HCT116 (cell line): Measurements from ENCODE around the gene CEP55. TPM values are rescaled to one million over a fixed set of nuclear protein-coding genes. Genes with fewer than 3 reads are reported as not detected.

Experiments used
- ATAC-seq: fragments of 200-7000 bp; cut with Tn5 transposase; 2 replicates; pipeline ENCODE4 v1.9.1; 2020; ENCODE audit warnings: mild to moderate bottlenecking, moderate library complexity
- BruUV-seq: library from RNA; stranded (reverse); fragments of 400-500 nt; replicated peaks from 2 replicates; lab custom pipeline; 2021; lab: Mats Ljungman, UMichigan
- CTCF ChIA-PET: fragments of 300-600 bp; sonication (Branson Sonifier 250); formaldehyde crosslinking; loops from one replicate; lab custom pipeline; 2021; ENCODE audit warnings: antibody characterized with exemption; lab: Charles Lee
- POLR2A ChIA-PET: fragments of 300-600, 350-600 bp; sonication (Branson Sonifier 250); formaldehyde crosslinking; loops from one replicate; lab custom pipeline; 2021; ENCODE audit warnings: antibody characterized with exemption; lab: Charles Lee
- RAD21 ChIA-PET, 2 experiments: fragments of 300-600 bp; sonication (Branson Sonifier 250); formaldehyde crosslinking; loops; one replicate each; lab custom pipeline; 2023; ENCODE audit warnings: low total read pairs in 2 of 2; ENCODE audit not compliant: uncharacterized antibody in 2 of 2, unreplicated experiment in 2 of 2, low non-redundant PET in 1 of 2; lab: Charles Lee
- DNase-seq: peaks from one replicate; pipeline ENCODE4 v3.0.0-alpha.2; 2010; ENCODE audit warnings: low read depth, low spot score
- H2AFZ ChIP-seq: fragments of 200-600 bp; shearing (Covaris generic), sonication (generic); 2 replicates; pipeline ENCODE4 v1.6.1; 2017; ENCODE audit warnings: low read depth, mixed run types, mixed read lengths, antibody characterized with exemption, low read length; ENCODE audit not compliant: poor library complexity, severe bottlenecking
- H3K27ac ChIP-seq: 2 replicates; pipeline ENCODE4 v1.5.1; 2012; ENCODE audit warnings: low read depth, low read length
- H3K27me3 ChIP-seq: fragments of 200-600 bp; sonication (generic); 2 replicates; pipeline ENCODE4 v1.6.1; 2016; ENCODE audit warnings: mixed run types, low read length, mixed read lengths; ENCODE audit not compliant: insufficient read depth
- H3K36me3 ChIP-seq, 2 experiments: fragments of 200-500 bp in 1 of 2; fragments of 200-600 bp in 1 of 2; sonication (Bioruptor generic) in 1 of 2; sonication (generic) in 1 of 2; 2 replicates each; pipeline versions ENCODE4 v1.5.1 to v1.6.1; 2014 to 2016; ENCODE audit warnings: low read length in 2 of 2, inconsistent platforms in 1 of 2, mixed read lengths in 1 of 2, mixed run types in 1 of 2; ENCODE audit not compliant: insufficient read depth in 2 of 2, control insufficient read depth in 1 of 2
- H3K4me1 ChIP-seq, 2 experiments: fragments of 200-600 bp in 1 of 2; sonication (generic) in 1 of 2; 2 replicates each; pipeline versions ENCODE4 v1.5.1 to v1.6.1; 2012 to 2017; ENCODE audit warnings: low read length in 2 of 2, inconsistent platforms in 1 of 2, mild to moderate bottlenecking in 1 of 2, mixed read lengths in 1 of 2, mixed run types in 1 of 2, moderate library complexity in 1 of 2; ENCODE audit not compliant: insufficient read depth in 2 of 2, control insufficient read depth in 1 of 2
- H3K4me2 ChIP-seq: fragments of 200-600 bp; sonication (generic); 2 replicates; pipeline ENCODE4 v1.6.1; 2017; ENCODE audit warnings: mixed run types, low read length, mixed read lengths
- H3K4me3 ChIP-seq, 2 experiments: fragments of 200-600 bp in 1 of 2; sonication (generic) in 1 of 2; replicated peaks in 1 of 2; 2 replicates each; pipeline ENCODE4 v1.5.1; 2011 to 2016; ENCODE audit warnings: low read length in 2 of 2, control low read depth in 1 of 2, low read depth in 1 of 2, mild to moderate bottlenecking in 1 of 2, mixed read lengths in 1 of 2, mixed run types in 1 of 2
- H3K79me2 ChIP-seq: fragments of 200-600 bp; sonication (generic); 2 replicates; pipeline ENCODE4 v1.6.1; 2017; ENCODE audit warnings: mild to moderate bottlenecking, mixed run types, low read length, moderate library complexity, mixed read lengths; ENCODE audit not compliant: insufficient read depth
- H3K9ac ChIP-seq: fragments of 200-600 bp; sonication (generic); 2 replicates; pipeline ENCODE4 v1.6.1; 2016; ENCODE audit warnings: low read length, mixed read lengths
- H3K9me2 ChIP-seq: fragments of 200-600 bp; sonication (generic), shearing (Covaris generic); 2 replicates; pipeline ENCODE4 v1.6.1; 2017; ENCODE audit warnings: mixed run types, mild to moderate bottlenecking, moderate library complexity; ENCODE audit not compliant: insufficient read depth
- H3K9me3 ChIP-seq, 2 experiments: fragments of 200-500 bp in 1 of 2; fragments of 200-600 bp in 1 of 2; sonication (Bioruptor generic) in 1 of 2; sonication (generic) in 1 of 2; 2 replicates each; pipeline ENCODE4 v1.6.1; 2014 to 2017; ENCODE audit warnings: low read length in 2 of 2, mixed read lengths in 2 of 2, inconsistent platforms in 1 of 2, low read depth in 1 of 2, mild to moderate bottlenecking in 1 of 2, mixed run types in 1 of 2, moderate library complexity in 1 of 2; ENCODE audit not compliant: control insufficient read depth in 1 of 2, insufficient read depth in 1 of 2
- H4K20me1 ChIP-seq: fragments of 200-600 bp; sonication (generic), shearing (Covaris generic); 2 replicates; pipeline ENCODE4 v1.6.1; 2017; ENCODE audit warnings: mixed run types, mild to moderate bottlenecking, moderate library complexity; ENCODE audit not compliant: insufficient read depth
- CEBPB ChIP-seq: IDR thresholded peaks from 2 replicates; pipeline ENCODE4 v1.6.1; 2012; ENCODE audit warnings: low read depth
- EZH2phosphoT487 ChIP-seq: fragments of 200-600 bp; IDR thresholded peaks from 2 replicates; pipeline ENCODE4 v1.6.1; 2018; ENCODE audit warnings: antibody characterized with exemption, borderline replicate concordance
- POLR2A ChIP-seq: IDR thresholded peaks from 2 replicates; pipeline ENCODE4 v1.7.0; 2011; ENCODE audit warnings: borderline replicate concordance; ENCODE audit not compliant: insufficient read depth, insufficient read length; ENCODE audit errors: extremely low read depth
- POLR2AphosphoS5 ChIP-seq: IDR thresholded peaks from 2 replicates; pipeline ENCODE4 v1.6.1; 2011; ENCODE audit warnings: mild to moderate bottlenecking, low read depth, low read length, moderate library complexity
- intact Hi-C: fragments of 100-400 bp; cut with micrococcal nuclease; formaldehyde crosslinking; loops from 2 replicates; pipeline ENCODE4 v1.10.0; 2022
- total RNA-seq: library from RNA; stranded (reverse); gene quantifications from one replicate; pipeline ENCODE4 v1.2.1, GENCODE V29; 2021; ENCODE audit not compliant: unreplicated experiment
- TF ChIP-seq, protein P1 (sequence below): IDR thresholded peaks from 2 replicates; pipeline ENCODE4 v1.6.1; 2012; ENCODE audit warnings: low read depth
- TF ChIP-seq, protein P2 (sequence below): IDR thresholded peaks from 2 replicates; pipeline ENCODE4 v1.6.1; 2012

CEP55 gene
- total RNA-seq, 1 experiment from 2014 or later: 63.7 TPM

DNA sequence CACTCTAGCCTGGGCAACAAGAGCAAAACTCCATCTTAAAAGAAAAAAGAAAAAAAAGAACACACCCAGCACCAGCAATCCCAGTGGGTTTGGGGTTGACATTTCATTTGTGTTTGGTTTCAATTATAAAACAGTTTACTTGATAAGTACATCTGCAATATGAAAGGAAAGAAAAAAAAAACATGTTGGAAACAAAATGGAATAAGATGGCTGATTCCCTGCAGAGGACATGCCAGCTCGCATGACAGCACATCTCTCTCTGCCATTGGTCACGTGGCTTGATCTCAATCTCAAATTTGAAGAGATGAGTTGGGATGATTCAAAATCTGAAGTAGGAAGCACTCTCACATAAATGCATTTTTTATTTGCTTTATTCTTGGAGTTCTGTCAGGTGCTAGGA, 42.3 kb upstream of the CEP55 start:
- H3K36me3 ChIP-seq: peaks cover 7 to 56% of the 10 kb centered on the region in 2 experiments
- no peak overlapping the region for H3K4me3 ChIP-seq
- ChIA-PET POLR2A (no interaction called here), CTCF (no interaction called here), RAD21 (no interaction called here)
- peaks cover 90% of the 10 kb centered on the region for H3K79me2 ChIP-seq
- H3K9me2 ChIP-seq: no peaks in the 10 kb centered on the region
- H3K4me1 ChIP-seq: peaks cover 50 to 81% of the 10 kb centered on the region in 2 experiments
- ATAC-seq (no peak), DNase-seq (no peak)
- no TSS peak for BruUV-seq
- TF ChIP-seq, protein P1, sequence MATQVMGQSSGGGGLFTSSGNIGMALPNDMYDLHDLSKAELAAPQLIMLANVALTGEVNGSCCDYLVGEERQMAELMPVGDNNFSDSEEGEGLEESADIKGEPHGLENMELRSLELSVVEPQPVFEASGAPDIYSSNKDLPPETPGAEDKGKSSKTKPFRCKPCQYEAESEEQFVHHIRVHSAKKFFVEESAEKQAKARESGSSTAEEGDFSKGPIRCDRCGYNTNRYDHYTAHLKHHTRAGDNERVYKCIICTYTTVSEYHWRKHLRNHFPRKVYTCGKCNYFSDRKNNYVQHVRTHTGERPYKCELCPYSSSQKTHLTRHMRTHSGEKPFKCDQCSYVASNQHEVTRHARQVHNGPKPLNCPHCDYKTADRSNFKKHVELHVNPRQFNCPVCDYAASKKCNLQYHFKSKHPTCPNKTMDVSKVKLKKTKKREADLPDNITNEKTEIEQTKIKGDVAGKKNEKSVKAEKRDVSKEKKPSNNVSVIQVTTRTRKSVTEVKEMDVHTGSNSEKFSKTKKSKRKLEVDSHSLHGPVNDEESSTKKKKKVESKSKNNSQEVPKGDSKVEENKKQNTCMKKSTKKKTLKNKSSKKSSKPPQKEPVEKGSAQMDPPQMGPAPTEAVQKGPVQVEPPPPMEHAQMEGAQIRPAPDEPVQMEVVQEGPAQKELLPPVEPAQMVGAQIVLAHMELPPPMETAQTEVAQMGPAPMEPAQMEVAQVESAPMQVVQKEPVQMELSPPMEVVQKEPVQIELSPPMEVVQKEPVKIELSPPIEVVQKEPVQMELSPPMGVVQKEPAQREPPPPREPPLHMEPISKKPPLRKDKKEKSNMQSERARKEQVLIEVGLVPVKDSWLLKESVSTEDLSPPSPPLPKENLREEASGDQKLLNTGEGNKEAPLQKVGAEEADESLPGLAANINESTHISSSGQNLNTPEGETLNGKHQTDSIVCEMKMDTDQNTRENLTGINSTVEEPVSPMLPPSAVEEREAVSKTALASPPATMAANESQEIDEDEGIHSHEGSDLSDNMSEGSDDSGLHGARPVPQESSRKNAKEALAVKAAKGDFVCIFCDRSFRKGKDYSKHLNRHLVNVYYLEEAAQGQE: no peak
- no peak for TF ChIP-seq CEBPB
- H2AFZ ChIP-seq: no peak overlapping the region
- no peaks in the 10 kb centered on the region for H3K9me3 ChIP-seq
- peak overlapping the region; percentile 11; the same call in 1 of the 2 replicates for H3K27ac ChIP-seq
- H3K4me2 ChIP-seq: no peak overlapping the region
- intact Hi-C loops: no loop called here
- no peak overlapping the region for H3K9ac ChIP-seq
- no peaks in the 10 kb centered on the region for H4K20me1 ChIP-seq
- no peaks in the 10 kb centered on the region for H3K27me3 ChIP-seq

DNA sequence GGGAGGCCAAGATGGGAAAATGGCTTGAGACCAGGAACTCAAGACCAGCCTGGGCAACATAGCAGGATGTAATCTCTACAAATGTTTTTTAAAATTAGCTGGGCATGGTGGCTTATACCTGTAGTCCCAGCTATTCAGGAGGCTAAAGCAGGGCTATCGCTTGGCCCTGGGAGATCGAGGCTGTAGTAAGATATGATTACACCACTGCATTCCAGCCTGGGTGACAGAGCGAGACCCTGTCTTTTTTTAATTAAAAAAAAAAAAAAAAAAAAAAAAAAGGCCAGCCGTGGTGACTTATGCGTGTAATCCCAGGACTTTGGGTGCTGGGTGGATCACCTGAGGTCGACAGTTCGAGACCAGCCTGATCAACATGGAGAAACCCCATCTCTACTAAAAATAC, 41.7 kb upstream of the CEP55 start:
- RAD21 ChIA-PET: no interaction called here
- Histone ChIP-seq H2AFZ (no peak overlapping the region), H3K27me3 (no peaks in the 10 kb centered on the region), H3K27ac (peak overlapping the region; percentile 11; the same call in 1 of the 2 replicates), H3K4me2 (no peak overlapping the region), H3K9ac (no peak overlapping the region), H3K9me2 (no peaks in the 10 kb centered on the region), H4K20me1 (no peaks in the 10 kb centered on the region), H3K36me3 (peaks cover 7 to 50% of the 10 kb centered on the region in 2 experiments), H3K9me3 (no peaks in the 10 kb centered on the region), H3K4me1 (peaks cover 56 to 81% of the 10 kb centered on the region in 2 experiments), H3K4me3 (no peak overlapping the region), H3K79me2 (peaks cover 90% of the 10 kb centered on the region)
- intact Hi-C loops: no loop called here
- CTCF ChIA-PET: no interaction called here
- DNase-seq (no peak), ATAC-seq (no peak)
- BruUV-seq: no TSS peak
- POLR2A ChIA-PET: interaction anchor here (0.8 kb wide), 1 partner anchor 12 kb away, joined by 3 read pairs; no protein-coding TSS in a partner anchor
- TF ChIP-seq EZH2phosphoT487 (no peak), POLR2A (no peak), POLR2AphosphoS5 (no peak)
- TF ChIP-seq, protein P2, sequence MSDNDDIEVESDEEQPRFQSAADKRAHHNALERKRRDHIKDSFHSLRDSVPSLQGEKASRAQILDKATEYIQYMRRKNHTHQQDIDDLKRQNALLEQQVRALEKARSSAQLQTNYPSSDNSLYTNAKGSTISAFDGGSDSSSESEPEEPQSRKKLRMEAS: no peak
